Endothelial cell of umbilical vein (primary cell): ENCODE data around the gene SLC5A10. TPM values are rescaled to one million over a fixed set of nuclear protein-coding genes. Genes with fewer than 3 reads are reported as not detected.

Experiments used
- BruUV-seq: library from RNA; stranded (reverse); fragments of 400-500 nt; replicated peaks from 2 replicates; lab custom pipeline; 2021; lab: Mats Ljungman, UMichigan
- CTCF ChIA-PET: fragments of 300-600, 350-600 bp; sonication (Branson Sonifier 250); formaldehyde crosslinking; loops from one replicate; lab custom pipeline; 2021; ENCODE audit warnings: antibody characterized with exemption, inconsistent platforms; lab: Charles Lee
- POLR2A ChIA-PET: fragments of 300-600, 350-600 bp; sonication (Branson Sonifier 250); formaldehyde crosslinking; loops from one replicate; lab custom pipeline; 2021; ENCODE audit warnings: antibody characterized with exemption, inconsistent platforms; lab: Charles Lee
- DNase-seq: peaks from one replicate; pipeline ENCODE4 v3.0.0-alpha.2; 2011; ENCODE audit warnings: low read depth, low spot score
- FAIRE-seq: peaks from 2 replicates; lab custom pipeline; 2011; peaks lifted over from hg19 to GRCh38; lab: Jason Lieb, UNC
- H2AFZ ChIP-seq: 2 replicates; pipeline ENCODE4 v1.6.0; 2012; ENCODE audit warnings: low read depth, low read length, control low read depth, inconsistent platforms
- H3K27ac ChIP-seq: 2 replicates; pipeline ENCODE4 v1.5.1; 2011; ENCODE audit warnings: low read depth, mild to moderate bottlenecking, control low read depth, low read length, moderate library complexity; ENCODE audit not compliant: insufficient read depth
- H3K27me3 ChIP-seq, 2 experiments: 2 replicates each; pipeline versions ENCODE4 v1.6.0 to v1.6.1; 2011; ENCODE audit warnings: low read length in 2 of 2, mixed read lengths in 1 of 2; ENCODE audit not compliant: control insufficient read depth in 2 of 2, insufficient read depth in 2 of 2
- H3K36me3 ChIP-seq, 2 experiments: 2 replicates in 1 of 2; 3 replicates in 1 of 2; pipeline ENCODE4 v1.5.1; 2011; ENCODE audit warnings: low read length in 2 of 2, mild to moderate bottlenecking in 1 of 2, moderate library complexity in 1 of 2; ENCODE audit not compliant: control insufficient read depth in 2 of 2, insufficient read depth in 2 of 2; ENCODE audit errors: extremely low read depth in 1 of 2
- H3K4me1 ChIP-seq: 3 replicates; pipeline ENCODE4 v1.5.1; 2011; ENCODE audit warnings: mild to moderate bottlenecking, low read length; ENCODE audit not compliant: control insufficient read depth, insufficient read depth; ENCODE audit errors: extremely low read depth
- H3K4me2 ChIP-seq: 2 replicates; pipeline ENCODE4 v1.6.1; 2011; ENCODE audit warnings: low read length, control low read depth, mixed read lengths; ENCODE audit not compliant: insufficient read depth
- H3K4me3 ChIP-seq, 3 experiments: fragments of 200-600 bp in 1 of 3; sonication (generic), shearing (Covaris generic) in 1 of 3; replicated peaks in 1 of 3; 2 replicates each; pipeline ENCODE4 v1.5.1; 2011 to 2016; ENCODE audit warnings: control low read depth in 3 of 3, low read length in 3 of 3, mild to moderate bottlenecking in 2 of 3, inconsistent platforms in 1 of 3, low read depth in 1 of 3, moderate library complexity in 1 of 3; ENCODE audit not compliant: insufficient read depth in 1 of 3
- H3K79me2 ChIP-seq: 2 replicates; pipeline ENCODE4 v1.6.0; 2012; ENCODE audit warnings: low read length, inconsistent platforms; ENCODE audit not compliant: control insufficient read depth, insufficient read depth
- H3K9ac ChIP-seq: replicated peaks from 2 replicates; pipeline ENCODE3; 2011; ENCODE audit warnings: low read length, control low read depth; ENCODE audit not compliant: insufficient read depth; ENCODE audit errors: extremely low read depth
- H3K9me1 ChIP-seq: replicated peaks from 3 replicates; pipeline ENCODE4 v1.6.0; 2011; ENCODE audit warnings: mild to moderate bottlenecking, low read length; ENCODE audit not compliant: control insufficient read depth, insufficient read depth; ENCODE audit errors: extremely low read depth
- H3K9me3 ChIP-seq: replicated peaks from 2 replicates; pipeline ENCODE4 v1.5.1; 2012; ENCODE audit warnings: low read length, inconsistent platforms; ENCODE audit not compliant: control insufficient read depth, insufficient read depth
- H4K20me1 ChIP-seq: replicated peaks from 2 replicates; pipeline ENCODE3; 2011; ENCODE audit warnings: mild to moderate bottlenecking, low read length; ENCODE audit not compliant: control insufficient read depth, insufficient read depth; ENCODE audit errors: extremely low read depth
- EZH2 ChIP-seq: IDR thresholded peaks from 2 replicates; pipeline ENCODE4 v1.6.1; 2012; ENCODE audit warnings: borderline replicate concordance, low read depth, mild to moderate bottlenecking, moderate library complexity, low read length, inconsistent platforms; ENCODE audit not compliant: severe bottlenecking
- GATA2 ChIP-seq: IDR thresholded peaks from 2 replicates; pipeline ENCODE4 v1.7.0; 2011; ENCODE audit warnings: low read depth, mild to moderate bottlenecking, moderate library complexity, mixed read lengths, low read length; ENCODE audit not compliant: insufficient read length, insufficient read depth
- JUN ChIP-seq: IDR thresholded peaks from 2 replicates; pipeline ENCODE4 v1.6.1; 2011; ENCODE audit warnings: borderline replicate concordance, low read depth; ENCODE audit not compliant: insufficient read length, insufficient read depth
- MAX ChIP-seq: IDR thresholded peaks from 2 replicates; pipeline ENCODE4 v1.6.1; 2011; ENCODE audit not compliant: insufficient read depth, insufficient read length
- MYC ChIP-seq: IDR thresholded peaks from one replicate; pipeline ENCODE4 v1.6.1; 2011; ENCODE audit warnings: mild to moderate bottlenecking, low read depth, low read length
- POLR2A ChIP-seq: IDR thresholded peaks from 2 replicates; pipeline ENCODE4 v1.6.1; 2012; ENCODE audit warnings: low read depth, mild to moderate bottlenecking, control low read depth, low read length
- POLR2AphosphoS5 ChIP-seq: IDR thresholded peaks from 2 replicates; pipeline ENCODE4 v1.6.1; 2012; ENCODE audit warnings: low read depth, mild to moderate bottlenecking, control low read depth, low read length, moderate library complexity; ENCODE audit not compliant: insufficient read depth
- dilution Hi-C: fragments of 300-500 bp; cut with MboI; formaldehyde crosslinking; loops from one replicate; pipeline ENCODE4 v1.15.0; 2019; ENCODE audit warnings: low sequenced_read_pairs; ENCODE audit not compliant: extremely low pct_ligation_motif_present
- intact Hi-C: fragments of 100-400 bp; cut with micrococcal nuclease; formaldehyde crosslinking; loops from one replicate; pipeline ENCODE4 v1.10.0; 2022
- polyA plus RNA-seq, 4 experiments: library from polyadenylated mRNA; depleted of rRNA in 3 of 4; stranded (reverse) in 3 of 4; unstranded in 1 of 4; fragments of >200 nt; gene quantifications; 2 replicates each; pipeline versions ENCODE4 v1.2.1 to v1.2.3, GENCODE V29; 2011 to 2012; ENCODE audit warnings: missing spikeins in 1 of 4
- total RNA-seq: library from RNA; stranded (reverse); gene quantifications from 2 replicates; pipeline ENCODE4 v1.2.3, GENCODE V29; 2021

The SLC5A10 gene
- total and polyA plus RNA-seq, 2 donors (not counting 3 experiments of a cell fraction or from before 2014, with no cell fraction given): not detected

- Histone ChIP-seq H3K4me3 (no peak overlapping the region), H3K9me3 (no peaks in the 10 kb centered on the region), H4K20me1 (no peaks in the 10 kb centered on the region), H3K79me2 (no peaks in the 10 kb centered on the region), H3K27ac (no peak overlapping the region), H3K36me3 (no peaks in the 10 kb centered on the region), H2AFZ (no peak overlapping the region), H3K9me1 (no peaks in the 10 kb centered on the region), H3K4me2 (no peak overlapping the region), H3K4me1 (peaks cover 20% of the 10 kb centered on the region), H3K9ac (no peak overlapping the region), H3K27me3 (no peaks in the 10 kb centered on the region)
- intact Hi-C loops: no loop called here
- dilution Hi-C loops: no loop called here
- ChIA-PET CTCF (no interaction called here), POLR2A (no interaction called here)
- DNase-seq (no peak), FAIRE-seq (no peak)
- TF ChIP-seq JUN (no peak), MAX (no peak), GATA2 (no peak), MYC (no peak), EZH2 (no peak)
- BruUV-seq: no TSS peak
Measured at GRCh38 chr17:18964018-18964351, 12.0 kb downstream of the SLC5A10 start.

- H3K79me2 ChIP-seq: no peaks in the 10 kb centered on the region
- dilution Hi-C loops (no loop called here), intact Hi-C loops (no loop called here)
- no peaks in the 10 kb centered on the region for H3K27me3 ChIP-seq
- DNase-seq: no peak
- POLR2A ChIA-PET: no interaction called here
- no peaks in the 10 kb centered on the region for H3K9me3 ChIP-seq
- no peak for FAIRE-seq
- BruUV-seq: no TSS peak
- no peak overlapping the region for H3K9ac ChIP-seq
- TF ChIP-seq POLR2A (no peak), MAX (no peak), POLR2AphosphoS5 (no peak)
- H3K4me1 ChIP-seq: peaks cover 25% of the 10 kb centered on the region
- no peaks in the 10 kb centered on the region for H3K9me1 ChIP-seq
- no peak overlapping the region for H3K4me2 ChIP-seq
- no peak overlapping the region for H2AFZ ChIP-seq
- H3K4me3 ChIP-seq: no peak overlapping the region
- no peaks in the 10 kb centered on the region for H3K36me3 ChIP-seq
- CTCF ChIA-PET: no interaction called here
- H4K20me1 ChIP-seq: no peaks in the 10 kb centered on the region
- no peak overlapping the region for H3K27ac ChIP-seq
Measured at GRCh38 chr17:18964550-18964949, 12.6 kb downstream of the SLC5A10 start.
